LNCaP clone FGC (cell line): ENCODE data around the gene EDA2R.

Experiments used
- DNase-seq: peaks from one replicate; pipeline ENCODE4 v3.0.0-alpha.2; 2011; ENCODE audit warnings: low read depth
- H3K4me3 ChIP-seq: 2 replicates; pipeline ENCODE4 v1.5.1; 2011; ENCODE audit warnings: mild to moderate bottlenecking, low read depth, low read length, control low read depth
- CTCF ChIP-seq: IDR thresholded peaks from 2 replicates; pipeline ENCODE4 v1.5.1; 2012; ENCODE audit warnings: mild to moderate bottlenecking; ENCODE audit not compliant: control insufficient read depth, insufficient read depth; ENCODE audit errors: extremely low read depth

The EDA2R gene

DNA sequence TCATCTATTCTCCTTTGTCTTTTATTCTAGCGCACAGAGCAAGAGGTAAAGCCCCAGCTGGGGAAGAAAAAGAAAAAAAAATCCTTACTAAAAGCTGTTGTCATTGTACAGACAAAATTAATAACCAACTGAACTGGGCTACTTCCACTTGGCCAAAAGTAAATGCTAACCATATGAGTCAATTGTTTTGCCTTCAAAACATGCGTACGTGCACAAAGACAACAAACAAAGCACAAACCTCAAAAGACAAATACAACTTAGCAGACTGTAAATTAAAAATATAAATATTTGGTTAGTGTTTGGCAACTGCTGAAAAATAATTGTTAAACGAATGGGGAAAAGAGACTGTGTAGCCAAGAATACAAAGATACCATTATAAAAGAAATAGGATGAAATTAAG, 5.9 kb downstream of the EDA2R start:
- TF ChIP-seq CTCF, result no peak
- H3K4me3 ChIP-seq, result no peak overlapping the region
- peak; percentile 23 for DNase-seq

- no peak for DNase-seq
- no peak overlapping the region for H3K4me3 ChIP-seq
- no peak for TF ChIP-seq CTCF
Measured at GRCh38 chrX:66632473-66632872, 6.4 kb downstream of the EDA2R start.

GRCh38 chrX:66625525-66625924, 13.4 kb downstream of the EDA2R start:
- H3K4me3 ChIP-seq, result no peak overlapping the region
- DNase-seq, result no peak
- no peak for TF ChIP-seq CTCF

DNA sequence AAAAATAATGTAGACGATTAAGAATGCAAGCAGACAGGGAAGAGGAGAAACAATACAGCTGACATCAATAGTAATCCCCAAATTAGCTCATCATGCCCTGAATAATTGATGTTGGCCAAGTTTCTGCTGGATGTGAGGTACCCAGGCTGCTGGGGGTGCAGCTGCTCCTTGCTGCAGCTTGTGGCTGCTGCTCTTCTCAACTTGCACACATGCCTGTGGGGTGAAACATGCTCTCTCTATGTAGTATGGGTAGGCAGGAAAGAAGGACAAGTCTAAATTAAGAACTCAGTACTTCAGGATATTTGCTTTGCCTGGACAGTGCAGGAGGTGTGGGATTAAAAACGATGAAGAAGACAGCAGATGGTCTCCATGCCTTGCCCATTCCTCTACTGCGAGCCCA, 16.7 kb downstream of the EDA2R start:
- H3K4me3 ChIP-seq, result no peak overlapping the region
- no peak for DNase-seq
- no peak for TF ChIP-seq CTCF

GRCh38 chrX:66616944-66617343, 21.9 kb downstream of the EDA2R start:
- no peak for DNase-seq
- TF ChIP-seq CTCF, result no peak
- H3K4me3 ChIP-seq, result no peak overlapping the region

- no peak overlapping the region for H3K4me3 ChIP-seq
- DNase-seq, result no peak
- TF ChIP-seq CTCF, result no peak
Measured at GRCh38 chrX:66602381-66602938, 36.4 kb downstream of the EDA2R start.

GRCh38 chrX:66601522-66601921, 37.4 kb downstream of the EDA2R start:
- TF ChIP-seq CTCF, result no peak
- no peak for DNase-seq
- no peak overlapping the region for H3K4me3 ChIP-seq
